Fibroblast of mammary gland (primary cell): ENCODE measurements around the gene CAMK2G.
"Not testable (repeated sequence)": the region's sequence is repeated elsewhere in the genome, so short reads cannot be mapped to it uniquely, and the experiment has no call there.

ENCODE experiments used
- DNase-seq: peaks from one replicate; pipeline ENCODE4 v3.0.0-alpha.2; 2010; ENCODE audit warnings: low read depth
- H3K4me3 ChIP-seq: 2 replicates; pipeline ENCODE4 v1.5.1; 2011; ENCODE audit warnings: low read depth, mild to moderate bottlenecking, low read length, moderate library complexity; ENCODE audit not compliant: control insufficient read depth
- CTCF ChIP-seq: conservative IDR thresholded peaks from 2 replicates; pipeline ENCODE4 v1.5.1; 2011; ENCODE audit warnings: low read depth, low read length, inconsistent platforms; ENCODE audit not compliant: control insufficient read depth, insufficient read depth

The CAMK2G gene

GRCh38 chr10:73836427-73836980 lies 37.9 kb downstream of the CAMK2G start:
- TF ChIP-seq CTCF, result no peak
- H3K4me3 ChIP-seq, result no peak overlapping the region
- DNase-seq, result no peak

GRCh38 chr10:73829090-73829489 lies 45.3 kb downstream of the CAMK2G start:
- DNase-seq, H3K4me3 ChIP-seq: not testable (repeated sequence)

- no peak overlapping the region for H3K4me3 ChIP-seq
- no peak for TF ChIP-seq CTCF
- no peak for DNase-seq
Observed at GRCh38 chr10:73828161-73828560, 46.2 kb downstream of the CAMK2G start.

GRCh38 chr10:73827346-73828089 lies 46.8 kb downstream of the CAMK2G start:
- peak; percentile 37 for DNase-seq
- no peak overlapping the region for H3K4me3 ChIP-seq
- no peak for TF ChIP-seq CTCF

DNA sequence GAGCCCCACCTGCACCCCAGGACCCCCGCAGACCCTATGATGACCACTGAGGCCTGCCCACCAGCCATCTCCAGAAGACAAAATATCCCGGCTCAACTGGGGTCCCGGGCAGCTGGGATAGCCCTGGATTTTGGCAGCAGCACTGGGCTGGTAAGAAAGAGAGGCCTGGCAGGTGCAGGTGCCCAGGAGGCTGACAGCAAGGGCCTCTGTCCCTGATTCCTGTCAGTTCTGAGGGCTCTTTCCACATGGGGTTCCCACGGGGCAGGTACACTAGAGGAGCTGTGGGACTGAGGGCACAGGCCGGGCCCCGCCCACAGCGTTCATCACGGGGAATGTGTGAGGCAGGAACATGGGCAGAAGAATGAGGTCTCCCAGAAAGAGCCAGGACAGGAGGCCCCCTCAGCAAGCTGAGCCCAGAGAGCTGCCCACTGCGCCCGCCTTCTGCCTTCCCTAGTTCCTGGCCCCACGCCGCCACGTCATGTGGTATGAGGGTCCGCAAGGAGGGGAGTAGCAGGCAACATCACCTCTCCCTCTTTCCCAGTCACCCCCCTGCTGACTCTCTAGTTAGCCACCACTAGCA lies 50.1 kb downstream of the CAMK2G start:
- TF ChIP-seq CTCF, result no peak
- no peak overlapping the region for H3K4me3 ChIP-seq
- no peak for DNase-seq

- DNase-seq, result no peak
- no peak overlapping the region for H3K4me3 ChIP-seq
- no peak for TF ChIP-seq CTCF
Observed at GRCh38 chr10:73823391-73823790, 51.0 kb downstream of the CAMK2G start.

GRCh38 chr10:73819513-73820093 lies 54.8 kb downstream of the CAMK2G start:
- peak; percentile 41 for DNase-seq
- peak; percentile 14 for TF ChIP-seq CTCF
- H3K4me3 ChIP-seq, result no peak overlapping the region
